Astrocyte of the spinal cord (primary cell): ENCODE data around the gene RAB23.
A peak's percentile ranks its signal among the peaks of the same experiment; 100 is the strongest.

Experiments
- DNase-seq: peaks from one replicate; pipeline ENCODE4 v3.0.0; 2011; ENCODE audit warnings: low read depth, low spot score
- H3K4me3 ChIP-seq: 2 replicates; pipeline ENCODE4 v1.5.1; 2011; ENCODE audit warnings: low read depth, mild to moderate bottlenecking, low read length, moderate library complexity
- in situ Hi-C: cut with HindIII; loops from 2 replicates; pipeline ENCODE4 v1.10.0; 2017; ENCODE audit warnings: low sequenced_read_pairs
- TF ChIP-seq, protein P1 (sequence below): IDR thresholded peaks from 2 replicates; pipeline ENCODE4 v1.5.1; 2012; ENCODE audit warnings: low read depth, mild to moderate bottlenecking, low read length, inconsistent platforms

Gene RAB23

DNA sequence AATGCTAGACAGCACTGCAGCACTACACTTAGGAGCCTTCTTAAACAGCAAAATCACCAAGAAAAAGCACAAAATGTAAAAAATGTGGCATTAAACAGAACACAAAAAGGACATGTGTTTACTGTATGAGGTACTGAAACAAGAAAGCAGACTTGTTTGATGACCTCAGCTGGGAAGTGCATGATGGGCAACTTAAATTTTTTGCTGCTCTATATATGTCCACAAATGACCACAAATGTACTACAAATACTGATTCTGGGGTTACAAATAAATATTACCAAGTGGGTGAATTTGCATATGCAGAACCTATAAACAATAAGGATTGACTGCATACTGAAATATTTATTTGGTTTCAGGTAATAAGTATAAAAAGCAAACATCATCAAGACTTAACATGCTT, 13.1 kb downstream of the RAB23 start:
- no peak for DNase-seq
- TF ChIP-seq, protein P1, sequence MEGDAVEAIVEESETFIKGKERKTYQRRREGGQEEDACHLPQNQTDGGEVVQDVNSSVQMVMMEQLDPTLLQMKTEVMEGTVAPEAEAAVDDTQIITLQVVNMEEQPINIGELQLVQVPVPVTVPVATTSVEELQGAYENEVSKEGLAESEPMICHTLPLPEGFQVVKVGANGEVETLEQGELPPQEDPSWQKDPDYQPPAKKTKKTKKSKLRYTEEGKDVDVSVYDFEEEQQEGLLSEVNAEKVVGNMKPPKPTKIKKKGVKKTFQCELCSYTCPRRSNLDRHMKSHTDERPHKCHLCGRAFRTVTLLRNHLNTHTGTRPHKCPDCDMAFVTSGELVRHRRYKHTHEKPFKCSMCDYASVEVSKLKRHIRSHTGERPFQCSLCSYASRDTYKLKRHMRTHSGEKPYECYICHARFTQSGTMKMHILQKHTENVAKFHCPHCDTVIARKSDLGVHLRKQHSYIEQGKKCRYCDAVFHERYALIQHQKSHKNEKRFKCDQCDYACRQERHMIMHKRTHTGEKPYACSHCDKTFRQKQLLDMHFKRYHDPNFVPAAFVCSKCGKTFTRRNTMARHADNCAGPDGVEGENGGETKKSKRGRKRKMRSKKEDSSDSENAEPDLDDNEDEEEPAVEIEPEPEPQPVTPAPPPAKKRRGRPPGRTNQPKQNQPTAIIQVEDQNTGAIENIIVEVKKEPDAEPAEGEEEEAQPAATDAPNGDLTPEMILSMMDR: no peak
- H3K4me3 ChIP-seq: no peak overlapping the region
- in situ Hi-C loops: no loop called here

DNA sequence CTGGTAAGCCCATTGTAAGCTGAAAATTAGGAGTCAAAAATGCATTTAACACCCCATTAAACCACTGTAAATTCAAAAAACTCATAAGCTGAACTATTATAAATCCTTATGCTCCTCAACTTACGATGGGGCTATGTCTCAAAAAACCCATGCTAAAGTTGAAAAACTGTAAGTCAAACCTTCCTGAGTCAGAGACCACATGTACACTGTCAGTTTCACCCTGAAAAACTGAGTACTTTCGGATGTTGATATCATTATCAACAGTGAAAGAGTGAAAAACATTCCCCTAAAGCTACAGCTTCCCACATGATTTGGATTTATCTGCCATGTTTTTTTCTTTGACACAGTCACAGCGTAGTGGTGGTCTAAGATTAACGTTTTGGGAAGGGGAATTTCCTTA, 14.2 kb downstream of the RAB23 start:
- in situ Hi-C loops: no loop called here
- TF ChIP-seq, protein P1: no peak
- DNase-seq: no peak
- H3K4me3 ChIP-seq: no peak overlapping the region

DNA sequence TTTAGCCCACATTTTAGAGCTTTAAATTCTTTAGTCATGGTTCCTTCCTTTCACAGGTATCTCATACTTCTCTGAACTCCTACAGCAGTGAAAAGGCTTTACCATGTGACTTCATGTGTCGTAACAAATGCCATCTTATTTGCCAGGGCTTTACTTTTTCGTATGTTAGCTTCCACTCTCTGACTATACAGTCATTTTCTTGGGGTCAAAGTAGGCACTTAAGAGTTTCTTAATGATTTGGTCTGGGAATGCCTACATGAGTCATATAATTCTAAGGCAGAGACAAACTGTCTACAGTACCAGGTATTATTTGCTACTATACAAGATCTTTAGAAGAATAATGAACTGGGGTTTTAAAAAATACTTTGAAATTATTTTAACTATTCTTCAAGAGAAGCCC, 15.0 kb downstream of the RAB23 start:
- in situ Hi-C loops: no loop called here
- TF ChIP-seq, protein P1: no peak
- H3K4me3 ChIP-seq: no peak overlapping the region
- peak; percentile 60 for DNase-seq

DNA sequence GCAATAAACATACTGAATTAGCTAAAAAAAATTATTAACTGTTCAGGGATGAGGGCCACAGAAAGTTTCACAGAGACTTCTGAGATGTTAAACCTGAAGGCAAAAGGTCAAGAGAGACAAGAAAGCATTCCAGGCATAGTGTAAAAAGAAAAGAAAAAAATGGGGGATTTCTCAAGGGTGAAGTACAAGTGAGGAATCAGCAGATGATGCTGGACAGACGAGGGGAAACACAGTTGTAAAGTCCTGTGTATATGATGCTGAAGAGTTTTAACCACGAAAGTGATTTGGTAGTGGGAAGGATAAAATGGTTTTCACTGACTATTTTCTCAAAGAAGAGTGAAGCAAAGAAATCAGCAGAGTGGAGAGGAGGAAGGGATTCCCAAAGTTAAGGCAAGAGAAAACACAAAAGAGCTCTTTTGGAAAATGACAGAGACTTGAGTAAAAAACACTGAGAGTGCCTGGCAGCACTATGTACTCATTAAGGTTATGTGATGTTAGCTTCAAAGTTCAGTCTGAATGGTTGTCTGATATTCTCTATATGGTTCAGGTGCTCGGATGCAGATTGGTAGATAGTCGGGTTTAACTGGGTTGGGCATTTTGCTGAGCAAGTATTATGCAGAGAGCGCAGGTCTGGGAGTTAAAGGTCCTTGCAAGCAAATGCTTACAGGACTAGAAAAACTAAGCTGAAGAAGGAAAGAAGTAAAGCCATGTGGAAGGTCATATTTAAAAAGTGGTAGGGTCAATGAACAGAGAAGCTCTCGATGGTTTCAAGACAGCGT, 16.4 kb downstream of the RAB23 start:
- H3K4me3 ChIP-seq: no peak overlapping the region
- in situ Hi-C loops: no loop called here
- TF ChIP-seq, protein P1: no peak
- no peak for DNase-seq

DNA sequence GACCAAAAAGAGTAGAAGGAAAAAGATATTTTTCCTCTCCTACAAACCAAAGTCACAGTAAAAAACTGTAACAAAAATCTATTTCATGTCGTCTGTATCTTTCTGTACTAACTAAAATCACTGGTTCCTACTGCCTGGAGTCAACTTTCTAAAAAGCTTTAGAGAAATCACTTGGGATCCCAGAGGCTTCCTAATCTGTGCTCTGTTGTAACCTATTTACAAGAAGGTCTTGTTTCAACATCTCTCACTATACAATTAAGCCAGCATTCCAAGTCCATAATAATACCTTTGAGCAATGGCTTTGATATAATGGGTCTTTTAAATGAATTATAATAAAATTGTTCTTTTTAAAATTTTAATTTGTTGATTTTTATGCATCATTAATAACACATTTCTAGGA, 20.4 kb downstream of the RAB23 start:
- TF ChIP-seq, protein P1: no peak
- in situ Hi-C loops: no loop called here
- H3K4me3 ChIP-seq: no peak overlapping the region
- DNase-seq: no peak

DNA sequence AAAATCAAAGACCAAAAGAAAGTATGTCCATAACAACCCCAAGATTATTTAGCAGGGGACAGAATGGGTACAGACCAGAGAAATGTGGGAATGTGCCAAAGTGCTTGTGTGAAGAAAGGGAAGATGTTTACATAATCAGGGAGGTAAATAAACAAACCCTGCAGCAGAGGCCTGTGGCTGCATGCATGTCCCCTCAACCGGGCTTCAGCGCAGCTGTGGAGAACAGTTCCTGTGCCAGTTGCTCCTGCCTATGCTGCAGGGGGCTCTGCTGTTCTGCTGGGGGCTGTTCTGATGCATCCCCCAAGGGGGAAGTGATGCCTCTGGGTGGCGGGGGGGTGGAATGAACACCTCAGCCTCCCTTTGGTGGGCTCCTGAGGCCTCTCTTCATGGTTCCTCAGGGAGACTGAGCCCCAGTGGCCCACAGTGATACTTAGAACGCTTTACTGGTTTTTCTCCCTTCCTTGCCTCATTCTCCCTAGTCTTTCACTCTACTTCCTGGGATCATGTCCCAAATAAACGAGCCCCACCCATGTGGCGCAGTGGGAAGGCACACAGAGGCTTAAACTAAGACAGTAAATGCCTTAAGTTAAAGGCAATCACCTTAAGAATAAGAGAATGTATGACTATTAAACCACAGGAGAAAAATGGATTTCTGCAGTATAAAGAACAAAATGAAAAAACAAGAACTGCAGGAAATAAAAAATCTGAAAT, 23.0 kb downstream of the RAB23 start:
- in situ Hi-C loops: no loop called here
- TF ChIP-seq, protein P1: no peak
- no peak overlapping the region for H3K4me3 ChIP-seq
- DNase-seq: no peak
